Liver (tissue), 9 donors: ENCODE measurements around the gene SUSD4. TPM values are rescaled to one million over a fixed set of nuclear protein-coding genes. Genes with fewer than 3 reads are reported as not detected.

Experiments
- DNase-seq: peaks from one replicate; pipeline ENCODE4 v3.0.0-alpha.2; 2017; ENCODE audit warnings: low spot score
- H3K27ac ChIP-seq, 2 donors: one replicate each; pipeline ENCODE4 v1.7.0; 2013; ENCODE audit warnings: inconsistent platforms in 2 of 2, low read length in 2 of 2, control low read depth in 1 of 2, low read depth in 1 of 2, mild to moderate bottlenecking in 1 of 2
- H3K27me3 ChIP-seq, 4 donors: one replicate each; pipeline versions ENCODE4 v1.6.1 to v1.7.0; 2013; ENCODE audit warnings: low read length in 3 of 4, inconsistent platforms in 1 of 4, mild to moderate bottlenecking in 1 of 4, moderate library complexity in 1 of 4; ENCODE audit not compliant: control insufficient read depth in 4 of 4, insufficient read depth in 4 of 4
- H3K36me3 ChIP-seq, 4 donors: one replicate each; pipeline versions ENCODE4 v1.6.1 to v1.7.0; 2013; ENCODE audit warnings: low read length in 3 of 4, mild to moderate bottlenecking in 3 of 4, low read depth in 1 of 4, moderate library complexity in 1 of 4; ENCODE audit not compliant: control insufficient read depth in 4 of 4, insufficient read depth in 3 of 4
- H3K4me1 ChIP-seq, 4 donors: one replicate each; pipeline versions ENCODE4 v1.6.1 to v1.7.0; 2013; ENCODE audit warnings: low read length in 3 of 4, mild to moderate bottlenecking in 3 of 4, moderate library complexity in 1 of 4; ENCODE audit not compliant: control insufficient read depth in 4 of 4, insufficient read depth in 4 of 4
- H3K4me3 ChIP-seq, 3 donors: one replicate each; pipeline versions ENCODE4 v1.6.1 to v1.7.0; 2013; ENCODE audit warnings: low read length in 3 of 3, control low read depth in 1 of 3, low read depth in 1 of 3, mild to moderate bottlenecking in 1 of 3
- H3K9ac ChIP-seq, 2 donors: one replicate each; pipeline ENCODE4 v1.7.0; 2013; ENCODE audit warnings: low read length in 2 of 2, mild to moderate bottlenecking in 2 of 2, moderate library complexity in 2 of 2, control low read depth in 1 of 2, low read depth in 1 of 2
- H3K9me3 ChIP-seq, 4 donors: one replicate each; pipeline versions ENCODE4 v1.6.1 to v1.7.0; 2013; ENCODE audit warnings: low read length in 3 of 4; ENCODE audit not compliant: control insufficient read depth in 4 of 4
- EGR1 ChIP-seq, 2 donors: IDR thresholded peaks; 2 replicates each; pipeline ENCODE4 v1.6.1; 2016 to 2018; ENCODE audit warnings: antibody characterized with exemption in 2 of 2, low read depth in 2 of 2
- FOXA1 ChIP-seq: IDR thresholded peaks from 2 replicates; pipeline ENCODE4 v1.6.1; 2016; ENCODE audit warnings: antibody characterized with exemption
- FOXA2 ChIP-seq: IDR thresholded peaks from 2 replicates; pipeline ENCODE4 v1.6.1; 2016; ENCODE audit warnings: antibody characterized with exemption
- GABPA ChIP-seq, 2 donors: IDR thresholded peaks in 1 of 2; conservative IDR thresholded peaks in 1 of 2; 2 replicates each; pipeline ENCODE4 v1.6.1; 2016; ENCODE audit warnings: antibody characterized with exemption in 2 of 2, mild to moderate bottlenecking in 1 of 2, moderate library complexity in 1 of 2
- HNF4A ChIP-seq, 2 donors: conservative IDR thresholded peaks; 2 replicates each; pipeline ENCODE4 v1.6.1; 2016; ENCODE audit warnings: antibody characterized with exemption in 2 of 2, mild to moderate bottlenecking in 2 of 2
- HNF4G ChIP-seq: IDR thresholded peaks from 2 replicates; pipeline ENCODE4 v1.6.1; 2016; ENCODE audit warnings: antibody characterized with exemption
- JUND ChIP-seq, 2 donors: IDR thresholded peaks; 2 replicates each; pipeline ENCODE4 v1.6.1; 2016; ENCODE audit warnings: antibody characterized with exemption in 2 of 2
- NR2F2 ChIP-seq: IDR thresholded peaks from 2 replicates; pipeline ENCODE4 v1.6.1; 2016; ENCODE audit warnings: antibody characterized with exemption
- REST ChIP-seq: IDR thresholded peaks from 2 replicates; pipeline ENCODE4 v1.6.1; 2016; ENCODE audit warnings: antibody characterized with exemption, mild to moderate bottlenecking
- RXRA ChIP-seq, 2 donors: IDR thresholded peaks; 2 replicates each; pipeline ENCODE4 v1.6.1; 2017 to 2018; ENCODE audit warnings: antibody characterized with exemption in 2 of 2, mild to moderate bottlenecking in 1 of 2
- SP1 ChIP-seq: IDR thresholded peaks from 2 replicates; pipeline ENCODE4 v1.6.1; 2018; ENCODE audit warnings: antibody characterized with exemption, mild to moderate bottlenecking
- TAF1 ChIP-seq: conservative IDR thresholded peaks from 2 replicates; pipeline ENCODE4 v1.6.1; 2016; ENCODE audit warnings: antibody characterized with exemption, mild to moderate bottlenecking
- YY1 ChIP-seq: IDR thresholded peaks from 2 replicates; pipeline ENCODE4 v1.6.1; 2016; ENCODE audit warnings: antibody characterized with exemption, mild to moderate bottlenecking
- WGBS: extraction: QIAGEN DNeasy Blood & Tissue Kit; methylation state at CpG from one replicate; pipeline ENCODE4 v1.1.7; 2013; 5-methylcytosine and 5-hydroxymethylcytosine counted together
- polyA plus RNA-seq, 2 donors: library from polyadenylated mRNA; stranded (reverse) in 1 of 2; unstranded in 1 of 2; fragments of 200-250 nt in 1 of 2; fragments of >200 nt in 1 of 2; fragmentation: Nextera tagmentation in 1 of 2; extraction: Ambion mirVana in 1 of 2; gene quantifications; one replicate each; pipeline versions ENCODE4 v1.2.1 to v1.2.3, GENCODE V29; 2013 to 2015
- total RNA-seq, 2 donors: library from RNA; depleted of rRNA; stranded (reverse); fragments of >200 nt; gene quantifications; one replicate each; pipeline ENCODE4 v1.2.3, GENCODE V29; 2014
- TF ChIP-seq, protein P1 (sequence below): IDR thresholded peaks from 2 replicates; pipeline ENCODE4 v1.6.1; 2016; ENCODE audit warnings: antibody characterized with exemption
- TF ChIP-seq, protein P2 (sequence below): IDR thresholded peaks from 2 replicates; pipeline ENCODE4 v1.6.1; 2016; ENCODE audit warnings: antibody characterized with exemption
- TF ChIP-seq, protein P3 (sequence below): IDR thresholded peaks from 2 replicates; pipeline ENCODE4 v1.6.1; 2016; ENCODE audit warnings: antibody characterized with exemption
- TF ChIP-seq, protein P4 (sequence below): fragments of 150-350 bp; IDR thresholded peaks from 2 replicates; pipeline ENCODE4 v1.5.1; 2017; ENCODE audit warnings: improper control_type of control experiment, low read depth, low read length; ENCODE audit not compliant: missing input control
- donor health status: healthy.
- donor health status: healthy.
- donor health status: healthy.
- donor health status: healthy.
- donor health status: healthy.

Gene SUSD4
- total and polyA plus RNA-seq, 4 donors, result 1.1 to 3.8 (median 1.8) TPM

DNA sequence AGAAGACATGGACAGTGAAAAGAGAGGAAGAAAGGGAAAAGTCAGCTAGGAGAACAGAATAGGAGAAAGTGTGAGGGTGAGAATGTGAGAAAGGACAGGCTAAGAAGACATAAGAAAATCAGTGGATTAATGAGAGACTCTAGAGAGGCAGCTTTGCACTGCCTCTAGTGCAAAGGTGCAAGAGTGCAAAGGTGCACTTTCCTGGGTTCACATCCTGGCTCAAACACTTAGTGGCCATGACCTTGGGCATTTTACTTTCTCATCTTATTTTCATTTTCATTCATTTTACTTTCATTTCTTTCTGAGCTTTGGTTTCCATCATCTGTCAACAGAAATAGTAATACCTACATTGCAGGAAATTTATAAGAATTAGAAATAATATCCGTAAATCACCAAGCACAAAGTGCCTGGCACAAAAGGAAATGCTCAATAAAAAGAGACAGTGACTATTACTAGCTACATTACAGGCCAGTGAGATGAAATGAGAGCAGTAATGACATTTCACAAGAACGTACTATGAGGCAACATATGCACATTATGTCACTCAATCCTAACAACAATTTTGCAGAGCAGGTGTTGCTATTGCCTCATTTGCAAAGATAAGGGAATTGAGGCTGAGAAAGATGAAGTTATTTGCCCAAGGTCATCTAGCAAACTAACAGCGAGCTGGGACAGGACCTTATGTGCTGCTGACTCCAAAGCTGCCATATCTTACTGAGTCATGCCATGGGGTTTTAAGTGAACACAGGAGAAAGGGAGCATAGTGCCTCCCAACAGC, 113.9 kb downstream of the SUSD4 start (continued):
- no peak for TF ChIP-seq REST
- TF ChIP-seq YY1, result peak; percentile 48
- peak; percentile 44 to 81 for TF ChIP-seq JUND (IDR thresholded peaks at IDR 0.05)

- peak overlapping the region; percentile 61 to 82 for H3K27ac ChIP-seq
- H3K9ac ChIP-seq, result no peak overlapping the region
- 58% methylated on average over 6 of the region's 6 CpGs for WGBS
- peaks cover 12 to 33% (median 20%) of the 10 kb centered on the region in 4 donors for H3K4me1 ChIP-seq
- no peak for DNase-seq
- no peaks in the 10 kb centered on the region for H3K9me3 ChIP-seq
- peak; percentile 2 to 7 for TF ChIP-seq RXRA (IDR thresholded peaks at IDR 0.05)
- no peak for TF ChIP-seq TAF1
- no peaks in the 10 kb centered on the region for H3K27me3 ChIP-seq
- no peak overlapping the region for H3K4me3 ChIP-seq
- no peaks in the 10 kb centered on the region for H3K36me3 ChIP-seq
These were observed 115.2 kb downstream of the SUSD4 start for GRCh38 chr1:223248770-223249140.

DNA sequence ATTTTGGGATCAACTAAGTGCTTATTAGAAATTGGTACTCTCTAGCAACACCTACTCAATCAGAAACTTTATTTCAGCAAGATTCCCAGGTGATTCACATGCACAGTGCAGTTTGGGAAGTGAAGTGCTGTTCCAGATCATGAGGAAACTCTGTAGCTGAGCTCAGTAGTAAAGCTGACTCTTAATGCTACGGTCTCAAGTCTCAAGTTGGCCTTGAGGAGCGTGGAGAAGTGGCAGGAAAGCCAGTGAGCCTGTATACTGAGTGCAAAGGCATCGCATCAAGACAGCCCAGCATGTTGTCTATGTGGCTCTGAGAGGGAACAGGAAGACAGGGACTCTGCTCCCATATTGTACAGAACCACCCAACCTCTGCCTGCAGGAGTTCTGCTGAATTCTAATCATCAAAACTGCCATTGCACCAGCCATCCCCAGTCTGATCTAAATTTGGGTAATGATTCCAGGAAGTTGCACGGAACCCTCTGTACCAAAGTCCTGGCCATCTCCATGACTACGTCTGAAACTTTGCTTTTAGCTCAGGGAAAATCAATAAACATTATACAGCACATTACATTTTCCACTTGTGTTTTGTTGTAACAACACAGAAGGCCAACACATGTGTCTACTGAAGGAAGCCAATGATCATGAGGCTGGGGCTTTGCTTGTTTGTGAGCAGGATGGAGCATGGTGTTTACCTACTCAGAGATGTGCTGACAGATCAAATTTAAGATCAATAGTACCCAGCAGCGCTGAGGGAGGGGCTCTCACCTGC, 115.8 kb downstream of the SUSD4 start:
- Histone ChIP-seq H3K27me3 (no peaks in the 10 kb centered on the region), H3K9me3 (no peaks in the 10 kb centered on the region), H3K4me3 (no peak overlapping the region), H3K27ac (peak overlapping the region; percentile 61 to 82), H3K9ac (no peak overlapping the region), H3K36me3 (no peaks in the 10 kb centered on the region), H3K4me1 (peaks cover 12 to 33% (median 20%) of the 10 kb centered on the region in 4 donors)
- DNase-seq, result peak; percentile 33
- 58% methylated on average over 6 of the region's 6 CpGs for WGBS
- TF ChIP-seq NR2F2 (no peak), GABPA (IDR thresholded peaks at IDR 0.05 in 1 of 2, conservative IDR thresholded peaks at IDR 0.05 in 1 of 2) (peak in 1 of 2 donors; percentile 43), REST (peak; percentile 83), FOXA1 (peak; percentile 78), JUND (IDR thresholded peaks at IDR 0.05) (peak; percentile 81 to 84), FOXA2 (peak; percentile 92), RXRA (IDR thresholded peaks at IDR 0.05) (peak; percentile 78 to 90), HNF4A (conservative IDR thresholded peaks at IDR 0.05) (peak; percentile 95), SP1 (peak; percentile 98), HNF4G (peak; percentile 93), EGR1 (IDR thresholded peaks at IDR 0.05; ENCODE audit: low read depth in 2 of 2) (peak; percentile 87 to 95)
- TF ChIP-seq, protein P1, sequence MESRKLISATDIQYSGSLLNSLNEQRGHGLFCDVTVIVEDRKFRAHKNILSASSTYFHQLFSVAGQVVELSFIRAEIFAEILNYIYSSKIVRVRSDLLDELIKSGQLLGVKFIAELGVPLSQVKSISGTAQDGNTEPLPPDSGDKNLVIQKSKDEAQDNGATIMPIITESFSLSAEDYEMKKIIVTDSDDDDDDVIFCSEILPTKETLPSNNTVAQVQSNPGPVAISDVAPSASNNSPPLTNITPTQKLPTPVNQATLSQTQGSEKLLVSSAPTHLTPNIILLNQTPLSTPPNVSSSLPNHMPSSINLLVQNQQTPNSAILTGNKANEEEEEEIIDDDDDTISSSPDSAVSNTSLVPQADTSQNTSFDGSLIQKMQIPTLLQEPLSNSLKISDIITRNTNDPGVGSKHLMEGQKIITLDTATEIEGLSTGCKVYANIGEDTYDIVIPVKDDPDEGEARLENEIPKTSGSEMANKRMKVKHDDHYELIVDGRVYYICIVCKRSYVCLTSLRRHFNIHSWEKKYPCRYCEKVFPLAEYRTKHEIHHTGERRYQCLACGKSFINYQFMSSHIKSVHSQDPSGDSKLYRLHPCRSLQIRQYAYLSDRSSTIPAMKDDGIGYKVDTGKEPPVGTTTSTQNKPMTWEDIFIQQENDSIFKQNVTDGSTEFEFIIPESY, result peak; percentile 87
- TF ChIP-seq, protein P2, sequence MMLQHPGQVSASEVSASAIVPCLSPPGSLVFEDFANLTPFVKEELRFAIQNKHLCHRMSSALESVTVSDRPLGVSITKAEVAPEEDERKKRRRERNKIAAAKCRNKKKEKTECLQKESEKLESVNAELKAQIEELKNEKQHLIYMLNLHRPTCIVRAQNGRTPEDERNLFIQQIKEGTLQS, result peak; percentile 87
- TF ChIP-seq, protein P3, sequence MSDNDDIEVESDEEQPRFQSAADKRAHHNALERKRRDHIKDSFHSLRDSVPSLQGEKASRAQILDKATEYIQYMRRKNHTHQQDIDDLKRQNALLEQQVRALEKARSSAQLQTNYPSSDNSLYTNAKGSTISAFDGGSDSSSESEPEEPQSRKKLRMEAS, result peak; percentile 93
- TF ChIP-seq, protein P4, sequence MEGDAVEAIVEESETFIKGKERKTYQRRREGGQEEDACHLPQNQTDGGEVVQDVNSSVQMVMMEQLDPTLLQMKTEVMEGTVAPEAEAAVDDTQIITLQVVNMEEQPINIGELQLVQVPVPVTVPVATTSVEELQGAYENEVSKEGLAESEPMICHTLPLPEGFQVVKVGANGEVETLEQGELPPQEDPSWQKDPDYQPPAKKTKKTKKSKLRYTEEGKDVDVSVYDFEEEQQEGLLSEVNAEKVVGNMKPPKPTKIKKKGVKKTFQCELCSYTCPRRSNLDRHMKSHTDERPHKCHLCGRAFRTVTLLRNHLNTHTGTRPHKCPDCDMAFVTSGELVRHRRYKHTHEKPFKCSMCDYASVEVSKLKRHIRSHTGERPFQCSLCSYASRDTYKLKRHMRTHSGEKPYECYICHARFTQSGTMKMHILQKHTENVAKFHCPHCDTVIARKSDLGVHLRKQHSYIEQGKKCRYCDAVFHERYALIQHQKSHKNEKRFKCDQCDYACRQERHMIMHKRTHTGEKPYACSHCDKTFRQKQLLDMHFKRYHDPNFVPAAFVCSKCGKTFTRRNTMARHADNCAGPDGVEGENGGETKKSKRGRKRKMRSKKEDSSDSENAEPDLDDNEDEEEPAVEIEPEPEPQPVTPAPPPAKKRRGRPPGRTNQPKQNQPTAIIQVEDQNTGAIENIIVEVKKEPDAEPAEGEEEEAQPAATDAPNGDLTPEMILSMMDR, result peak; percentile 12
